ENCODE results near the gene DHTKD1. TPM values are rescaled to one million over a fixed set of nuclear protein-coding genes. Genes with fewer than 3 reads are reported as not detected.

DHTKD1 gene
- total and polyA plus RNA-seq, 10 of the 15 experiments (the other 5 are each of a cell fraction or from before 2014, with no cell fraction given) = 11.3 to 35.0 (median 26.9) TPM

DNA sequence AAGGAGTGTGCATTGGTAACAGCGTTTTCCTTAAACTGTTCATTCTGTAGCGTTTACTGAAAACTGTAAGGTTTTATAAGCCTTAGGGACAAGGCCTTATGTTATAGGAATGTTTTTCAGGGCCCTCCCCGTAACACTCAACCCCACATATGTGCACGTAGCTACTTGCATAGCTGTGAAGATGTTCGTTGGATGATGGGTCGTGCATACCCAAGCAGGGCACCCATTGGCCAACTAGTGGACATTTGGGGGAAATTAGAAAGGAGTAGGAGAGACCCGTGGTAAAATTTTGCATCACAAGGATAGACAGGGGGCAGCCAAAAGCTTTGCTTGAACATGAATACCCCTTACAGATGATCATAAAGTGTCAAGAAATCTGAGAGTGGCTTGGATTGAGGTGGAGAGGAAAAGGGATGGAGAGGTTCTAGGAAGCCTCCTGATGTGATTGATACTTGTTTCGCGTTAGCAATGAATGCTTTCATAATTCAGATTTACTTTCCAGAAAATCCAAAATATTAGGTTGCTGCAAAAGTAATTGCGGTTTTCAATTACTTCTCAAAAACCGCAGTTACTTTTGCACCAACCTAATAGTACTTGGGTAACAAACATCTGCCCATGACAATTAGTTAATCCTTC lies 61.6 kb downstream of the DHTKD1 start (continued):
- TF ChIP-seq, protein P1, sequence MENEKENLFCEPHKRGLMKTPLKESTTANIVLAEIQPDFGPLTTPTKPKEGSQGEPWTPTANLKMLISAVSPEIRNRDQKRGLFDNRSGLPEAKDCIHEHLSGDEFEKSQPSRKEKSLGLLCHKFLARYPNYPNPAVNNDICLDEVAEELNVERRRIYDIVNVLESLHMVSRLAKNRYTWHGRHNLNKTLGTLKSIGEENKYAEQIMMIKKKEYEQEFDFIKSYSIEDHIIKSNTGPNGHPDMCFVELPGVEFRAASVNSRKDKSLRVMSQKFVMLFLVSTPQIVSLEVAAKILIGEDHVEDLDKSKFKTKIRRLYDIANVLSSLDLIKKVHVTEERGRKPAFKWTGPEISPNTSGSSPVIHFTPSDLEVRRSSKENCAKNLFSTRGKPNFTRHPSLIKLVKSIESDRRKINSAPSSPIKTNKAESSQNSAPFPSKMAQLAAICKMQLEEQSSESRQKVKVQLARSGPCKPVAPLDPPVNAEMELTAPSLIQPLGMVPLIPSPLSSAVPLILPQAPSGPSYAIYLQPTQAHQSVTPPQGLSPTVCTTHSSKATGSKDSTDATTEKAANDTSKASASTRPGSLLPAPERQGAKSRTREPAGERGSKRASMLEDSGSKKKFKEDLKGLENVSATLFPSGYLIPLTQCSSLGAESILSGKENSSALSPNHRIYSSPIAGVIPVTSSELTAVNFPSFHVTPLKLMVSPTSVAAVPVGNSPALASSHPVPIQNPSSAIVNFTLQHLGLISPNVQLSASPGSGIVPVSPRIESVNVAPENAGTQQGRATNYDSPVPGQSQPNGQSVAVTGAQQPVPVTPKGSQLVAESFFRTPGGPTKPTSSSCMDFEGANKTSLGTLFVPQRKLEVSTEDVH (IDR thresholded peaks at IDR 0.05; ENCODE audit: low read depth, partially characterized antibody) = peak; percentile 34
- TF ChIP-seq, protein P2, sequence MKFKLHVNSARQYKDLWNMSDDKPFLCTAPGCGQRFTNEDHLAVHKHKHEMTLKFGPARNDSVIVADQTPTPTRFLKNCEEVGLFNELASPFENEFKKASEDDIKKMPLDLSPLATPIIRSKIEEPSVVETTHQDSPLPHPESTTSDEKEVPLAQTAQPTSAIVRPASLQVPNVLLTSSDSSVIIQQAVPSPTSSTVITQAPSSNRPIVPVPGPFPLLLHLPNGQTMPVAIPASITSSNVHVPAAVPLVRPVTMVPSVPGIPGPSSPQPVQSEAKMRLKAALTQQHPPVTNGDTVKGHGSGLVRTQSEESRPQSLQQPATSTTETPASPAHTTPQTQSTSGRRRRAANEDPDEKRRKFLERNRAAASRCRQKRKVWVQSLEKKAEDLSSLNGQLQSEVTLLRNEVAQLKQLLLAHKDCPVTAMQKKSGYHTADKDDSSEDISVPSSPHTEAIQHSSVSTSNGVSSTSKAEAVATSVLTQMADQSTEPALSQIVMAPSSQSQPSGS (IDR thresholded peaks at IDR 0.05; ENCODE audit: low read length) = no peak
- TF ChIP-seq BMI1 (IDR thresholded peaks at IDR 0.05; ENCODE audit: borderline replicate concordance) = no peak
- no peak for TF ChIP-seq FOS (IDR thresholded peaks at IDR 0.05; ENCODE audit: borderline replicate concordance, extremely low read depth, insufficient read length)
- 0 out of 2 replicates have a peak, but pooled peaks have one; percentile 43 for TF ChIP-seq PML (IDR thresholded peaks at IDR 0.05; ENCODE audit: low read length)
- TF ChIP-seq, protein P3, sequence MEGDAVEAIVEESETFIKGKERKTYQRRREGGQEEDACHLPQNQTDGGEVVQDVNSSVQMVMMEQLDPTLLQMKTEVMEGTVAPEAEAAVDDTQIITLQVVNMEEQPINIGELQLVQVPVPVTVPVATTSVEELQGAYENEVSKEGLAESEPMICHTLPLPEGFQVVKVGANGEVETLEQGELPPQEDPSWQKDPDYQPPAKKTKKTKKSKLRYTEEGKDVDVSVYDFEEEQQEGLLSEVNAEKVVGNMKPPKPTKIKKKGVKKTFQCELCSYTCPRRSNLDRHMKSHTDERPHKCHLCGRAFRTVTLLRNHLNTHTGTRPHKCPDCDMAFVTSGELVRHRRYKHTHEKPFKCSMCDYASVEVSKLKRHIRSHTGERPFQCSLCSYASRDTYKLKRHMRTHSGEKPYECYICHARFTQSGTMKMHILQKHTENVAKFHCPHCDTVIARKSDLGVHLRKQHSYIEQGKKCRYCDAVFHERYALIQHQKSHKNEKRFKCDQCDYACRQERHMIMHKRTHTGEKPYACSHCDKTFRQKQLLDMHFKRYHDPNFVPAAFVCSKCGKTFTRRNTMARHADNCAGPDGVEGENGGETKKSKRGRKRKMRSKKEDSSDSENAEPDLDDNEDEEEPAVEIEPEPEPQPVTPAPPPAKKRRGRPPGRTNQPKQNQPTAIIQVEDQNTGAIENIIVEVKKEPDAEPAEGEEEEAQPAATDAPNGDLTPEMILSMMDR (IDR thresholded peaks at IDR 0.05 in 2 of 3, conservative IDR thresholded peaks at IDR 0.05 in 1 of 3; ENCODE audit: control insufficient read depth in 2 of 3, extremely low read depth in 1 of 3, insufficient read depth in 1 of 3, low read depth in 3 of 3, low read length in 3 of 3) = peak; percentile 48 to 75 (median 58)
- TF ChIP-seq, protein P4, sequence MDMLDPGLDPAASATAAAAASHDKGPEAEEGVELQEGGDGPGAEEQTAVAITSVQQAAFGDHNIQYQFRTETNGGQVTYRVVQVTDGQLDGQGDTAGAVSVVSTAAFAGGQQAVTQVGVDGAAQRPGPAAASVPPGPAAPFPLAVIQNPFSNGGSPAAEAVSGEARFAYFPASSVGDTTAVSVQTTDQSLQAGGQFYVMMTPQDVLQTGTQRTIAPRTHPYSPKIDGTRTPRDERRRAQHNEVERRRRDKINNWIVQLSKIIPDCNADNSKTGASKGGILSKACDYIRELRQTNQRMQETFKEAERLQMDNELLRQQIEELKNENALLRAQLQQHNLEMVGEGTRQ (IDR thresholded peaks at IDR 0.05; ENCODE audit: borderline replicate concordance, low read depth, low read length) = no peak
